Fibroblast of gingiva (primary cell): ENCODE measurements around the gene IBA57.

Experiments
- DNase-seq: peaks from one replicate; pipeline ENCODE4 v3.0.0-alpha.2; 2011; ENCODE audit warnings: low read depth

IBA57 gene

GRCh38 chr1:228190778-228191177, 25.2 kb downstream of the IBA57 start:
- DNase-seq, result no peak

GRCh38 chr1:228194436-228194835, 28.8 kb downstream of the IBA57 start:
- DNase-seq, result no peak

- no peak for DNase-seq
Measured at GRCh38 chr1:228194921-228195812, 29.6 kb downstream of the IBA57 start.

GRCh38 chr1:228197555-228198147, 32.0 kb downstream of the IBA57 start:
- no peak for DNase-seq

- no peak for DNase-seq
Measured at GRCh38 chr1:228198977-228199590, 33.5 kb downstream of the IBA57 start.

GRCh38 chr1:228204958-228205357, 39.4 kb downstream of the IBA57 start:
- no peak for DNase-seq

- no peak for DNase-seq
Measured at GRCh38 chr1:228205526-228206436, 40.2 kb downstream of the IBA57 start.

GRCh38 chr1:228206582-228207351, 41.2 kb downstream of the IBA57 start:
- no peak for DNase-seq

GRCh38 chr1:228207381-228207810, 41.8 kb downstream of the IBA57 start:
- no peak for DNase-seq

- no peak for DNase-seq
Measured at GRCh38 chr1:228207851-228208821, 42.5 kb downstream of the IBA57 start, which contains the start of gene OBSCN. OBSCN (plus strand) TSS chr1:228208044; CDS start chr1:228211784, 3,740 bp downstream.

GRCh38 chr1:228208831-228209551, 43.4 kb downstream of the IBA57 start:
- DNase-seq, result no peak

GRCh38 chr1:228209657-228210056, 44.1 kb downstream of the IBA57 start:
- DNase-seq, result no peak

- DNase-seq, result no peak
Measured at GRCh38 chr1:228210076-228210651, 44.6 kb downstream of the IBA57 start.

GRCh38 chr1:228210712-228211530, 45.3 kb downstream of the IBA57 start:
- DNase-seq, result no peak

GRCh38 chr1:228211531-228212414, 46.2 kb downstream of the IBA57 start:
- DNase-seq, result no peak

- DNase-seq, result no peak
Measured at GRCh38 chr1:228212415-228212965, 46.9 kb downstream of the IBA57 start.
